GM10248 (cell line): ENCODE results near the gene SYT13.
A peak's percentile ranks its signal among the peaks of the same experiment; 100 is the strongest.

Source experiments
- CTCF ChIA-PET: fragments of 300-600 bp; sonication (Branson Sonifier 250); formaldehyde crosslinking; extraction: SDS; loops from one replicate; lab custom pipeline; 2021; ENCODE audit warnings: antibody characterized with exemption; lab: Yijun Ruan, JAX
- POLR2A ChIA-PET: fragments of 350-650 bp; sonication (Branson Sonifier 250); formaldehyde crosslinking; extraction: SDS; loops from one replicate; lab custom pipeline; 2020; ENCODE audit warnings: antibody characterized with exemption; lab: Yijun Ruan, JAX
- DNase-seq: peaks from one replicate; pipeline ENCODE4 v3.0.0; 2012; ENCODE audit errors: extremely low spot score
- TF ChIP-seq, protein P1 (sequence below): IDR thresholded peaks from 2 replicates; pipeline ENCODE4 v1.5.1; 2012; ENCODE audit warnings: mild to moderate bottlenecking, low read depth; ENCODE audit errors: extremely low read depth, missing control alignments, control extremely low read depth

Gene SYT13

DNA sequence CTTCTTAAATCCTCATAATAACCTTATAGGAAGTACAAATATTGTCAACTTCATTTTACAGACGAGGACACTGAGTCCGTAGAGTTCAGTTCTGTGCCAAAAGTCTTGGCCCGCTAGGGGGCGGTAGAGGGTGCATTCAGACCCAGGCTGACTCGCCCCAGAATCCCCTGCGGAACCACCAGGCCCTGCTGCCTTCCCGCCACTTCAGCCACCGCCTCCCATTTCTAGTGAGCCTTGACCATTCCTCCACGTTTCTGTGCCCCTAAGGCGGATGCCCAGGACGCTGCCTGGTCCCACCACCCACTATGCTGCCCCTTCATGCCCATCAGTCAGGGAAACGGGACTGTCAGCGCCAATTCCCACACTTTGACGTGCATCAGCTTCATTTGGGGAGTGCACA lies 19.1 kb downstream of the SYT13 start:
- TF ChIP-seq, protein P1, sequence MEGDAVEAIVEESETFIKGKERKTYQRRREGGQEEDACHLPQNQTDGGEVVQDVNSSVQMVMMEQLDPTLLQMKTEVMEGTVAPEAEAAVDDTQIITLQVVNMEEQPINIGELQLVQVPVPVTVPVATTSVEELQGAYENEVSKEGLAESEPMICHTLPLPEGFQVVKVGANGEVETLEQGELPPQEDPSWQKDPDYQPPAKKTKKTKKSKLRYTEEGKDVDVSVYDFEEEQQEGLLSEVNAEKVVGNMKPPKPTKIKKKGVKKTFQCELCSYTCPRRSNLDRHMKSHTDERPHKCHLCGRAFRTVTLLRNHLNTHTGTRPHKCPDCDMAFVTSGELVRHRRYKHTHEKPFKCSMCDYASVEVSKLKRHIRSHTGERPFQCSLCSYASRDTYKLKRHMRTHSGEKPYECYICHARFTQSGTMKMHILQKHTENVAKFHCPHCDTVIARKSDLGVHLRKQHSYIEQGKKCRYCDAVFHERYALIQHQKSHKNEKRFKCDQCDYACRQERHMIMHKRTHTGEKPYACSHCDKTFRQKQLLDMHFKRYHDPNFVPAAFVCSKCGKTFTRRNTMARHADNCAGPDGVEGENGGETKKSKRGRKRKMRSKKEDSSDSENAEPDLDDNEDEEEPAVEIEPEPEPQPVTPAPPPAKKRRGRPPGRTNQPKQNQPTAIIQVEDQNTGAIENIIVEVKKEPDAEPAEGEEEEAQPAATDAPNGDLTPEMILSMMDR = peak; percentile 16
- DNase-seq = no peak
- POLR2A ChIA-PET = no interaction called here
- CTCF ChIA-PET = interaction anchor here (3.4 to 4.1 kb wide), 2 partner anchors 14 to 21 kb away, joined by 8 to 19 read pairs; no protein-coding TSS in a partner anchor

GRCh38 chr11:45266676-45267020 lies 19.5 kb downstream of the SYT13 start:
- CTCF ChIA-PET = interaction anchor here (1.4 to 4.1 kb wide), 3 partner anchors 11 to 21 kb away, joined by 4 to 19 read pairs (median 8); no protein-coding TSS in a partner anchor
- POLR2A ChIA-PET = no interaction called here
- DNase-seq = no peak
- TF ChIP-seq, protein P1 = no peak

DNA sequence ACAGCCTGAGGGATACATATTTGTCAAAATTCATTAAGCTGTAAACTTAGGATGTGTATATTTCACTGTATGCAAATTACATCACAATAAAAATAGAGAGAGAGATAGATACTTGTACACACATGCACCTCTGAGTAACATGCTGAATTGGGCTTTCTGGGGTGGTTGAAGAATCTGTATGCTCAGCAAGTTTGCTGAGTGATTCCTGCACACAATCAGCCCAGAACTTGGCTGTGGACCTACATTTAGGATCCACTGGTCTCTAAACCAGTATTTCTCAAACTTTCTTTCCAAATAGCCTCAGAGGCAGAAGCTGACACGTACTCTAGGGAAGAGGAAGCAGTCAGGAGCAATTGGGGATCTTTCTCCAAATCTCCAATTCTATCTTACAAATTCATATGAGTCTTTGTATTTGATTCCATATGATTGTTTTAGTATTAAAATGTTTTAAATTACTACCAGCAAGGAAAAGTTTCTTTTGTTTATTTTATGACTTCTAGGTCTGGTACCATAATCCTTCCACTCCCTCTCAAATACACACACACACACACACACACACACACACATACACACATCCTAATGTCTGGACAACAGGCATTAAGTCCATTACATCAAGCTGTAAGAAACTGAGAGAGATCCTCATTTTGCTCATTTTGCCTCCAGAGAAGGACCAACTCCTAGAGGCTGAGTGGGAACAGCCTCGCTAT lies 20.0 kb downstream of the SYT13 start:
- CTCF ChIA-PET = interaction anchor here (1.4 to 4.1 kb wide), 3 partner anchors 11 to 22 kb away, joined by 4 to 19 read pairs (median 8); no protein-coding TSS in a partner anchor
- TF ChIP-seq, protein P1 = no peak
- POLR2A ChIA-PET = no interaction called here
- no peak for DNase-seq

- TF ChIP-seq, protein P1 = no peak
- POLR2A ChIA-PET = no interaction called here
- DNase-seq = no peak
- CTCF ChIA-PET = interaction anchor here (1.4 to 4.1 kb wide), 3 partner anchors 12 to 23 kb away, joined by 4 to 19 read pairs (median 8); no protein-coding TSS in a partner anchor
Observed at GRCh38 chr11:45264839-45265515, 21.2 kb downstream of the SYT13 start.

GRCh38 chr11:45263773-45264172 lies 22.4 kb downstream of the SYT13 start:
- TF ChIP-seq, protein P1 = no peak
- DNase-seq = no peak
- ChIA-PET POLR2A (no interaction called here), CTCF (interaction anchor here (4.1 kb wide), 1 partner anchor 11 kb away, joined by 19 read pairs; no protein-coding TSS in a partner anchor)

- TF ChIP-seq, protein P1 = no peak
- ChIA-PET POLR2A (no interaction called here), CTCF (interaction anchor here (4.1 kb wide), 1 partner anchor 10 kb away, joined by 19 read pairs; no protein-coding TSS in a partner anchor)
- no peak for DNase-seq
Observed at GRCh38 chr11:45262900-45263299, 23.2 kb downstream of the SYT13 start.
